B cell (primary cell): Measurements from ENCODE around the gene TEX19.

Experiments
- CTCF ChIP-seq: fragments of 200-600 bp; IDR thresholded peaks from one replicate; pipeline ENCODE4 v1.8.0; 2022; ENCODE audit warnings: antibody characterized with exemption, mild to moderate bottlenecking
- EZH2 ChIP-seq: IDR thresholded peaks from 2 replicates; pipeline ENCODE4 v1.6.1; 2012; ENCODE audit warnings: borderline replicate concordance, low read depth, mild to moderate bottlenecking, moderate library complexity, low read length; ENCODE audit not compliant: insufficient read depth, poor library complexity, severe bottlenecking

- no peak for TF ChIP-seq CTCF
- TF ChIP-seq EZH2: no peak
These were observed 33.3 kb downstream of the TEX19 start for GRCh38 chr17:82392209-82392920.
